SH-SY5Y (cell line): ENCODE results near the gene DEPDC7.

Experiments used
- GATA2 ChIP-seq: IDR thresholded peaks from 2 replicates; pipeline ENCODE4 v1.6.1; 2011; ENCODE audit warnings: mild to moderate bottlenecking, low read depth, low read length
- GATA3 ChIP-seq: IDR thresholded peaks from 2 replicates; pipeline ENCODE4 v1.6.1; 2011; ENCODE audit warnings: low read depth, mild to moderate bottlenecking, low read length, moderate library complexity

DEPDC7 gene

GRCh38 chr11:33065445-33066178 lies 49.9 kb downstream of the DEPDC7 start:
- TF ChIP-seq GATA3 = no peak
- TF ChIP-seq GATA2 = no peak

GRCh38 chr11:33067294-33067693 lies 51.6 kb downstream of the DEPDC7 start:
- TF ChIP-seq GATA2 = no peak
- TF ChIP-seq GATA3 = no peak

GRCh38 chr11:33068611-33069340 lies 53.1 kb downstream of the DEPDC7 start:
- TF ChIP-seq GATA3 (no peak), GATA2 (no peak)

- no peak for TF ChIP-seq GATA3
- TF ChIP-seq GATA2 = no peak
These were observed 56.8 kb downstream of the DEPDC7 start for GRCh38 chr11:33072465-33072864.
